COLO668 (cell line): ENCODE data around the gene NETO2.
"Not testable (repeated sequence)": the region's sequence is repeated elsewhere in the genome, so short reads cannot be mapped to it uniquely, and the experiment has no call there.

Source experiments
- DNase-seq: peaks from one replicate; lab custom pipeline; 2025; ENCODE audit not compliant: unreplicated experiment; lab: John Stamatoyannopoulos, UW

The NETO2 gene

GRCh38 chr16:47136099-47136842 is 7.5 kb downstream of the NETO2 start:
- DNase-seq: no peak

GRCh38 chr16:47134550-47134949 is 9.2 kb downstream of the NETO2 start:
- DNase-seq: no peak

GRCh38 chr16:47132308-47132707 is 11.4 kb downstream of the NETO2 start:
- DNase-seq: no peak

GRCh38 chr16:47129755-47130435 is 13.8 kb downstream of the NETO2 start:
- no peak for DNase-seq

GRCh38 chr16:47127541-47127940 is 16.2 kb downstream of the NETO2 start:
- no peak for DNase-seq

- no peak for DNase-seq
These were observed 18.0 kb downstream of the NETO2 start for GRCh38 chr16:47125757-47126156.

- DNase-seq: no peak
These were observed 30.6 kb downstream of the NETO2 start for GRCh38 chr16:47113130-47113529.

GRCh38 chr16:47110939-47111338 is 32.8 kb downstream of the NETO2 start:
- no peak for DNase-seq

GRCh38 chr16:47109361-47109760 is 34.4 kb downstream of the NETO2 start:
- no peak for DNase-seq

- not testable (repeated sequence) for DNase-seq
These were observed 40.8 kb downstream of the NETO2 start for GRCh38 chr16:47102921-47103320.

- DNase-seq: not testable (repeated sequence)
These were observed 46.6 kb downstream of the NETO2 start for GRCh38 chr16:47097154-47097553.

GRCh38 chr16:47096297-47096696 is 47.4 kb downstream of the NETO2 start:
- no peak for DNase-seq

GRCh38 chr16:47084198-47084597 is 59.5 kb downstream of the NETO2 start:
- no peak for DNase-seq

- DNase-seq: no peak
These were observed 61.5 kb downstream of the NETO2 start for GRCh38 chr16:47082099-47082865.

- no peak for DNase-seq
These were observed 62.6 kb downstream of the NETO2 start for GRCh38 chr16:47081115-47081514.

GRCh38 chr16:47079860-47080259 is 63.9 kb downstream of the NETO2 start:
- no peak for DNase-seq

- no peak for DNase-seq
These were observed 70.3 kb downstream of the NETO2 start for GRCh38 chr16:47073223-47074155.

- no peak for DNase-seq
These were observed 71.6 kb downstream of the NETO2 start for GRCh38 chr16:47072158-47072557.

- no peak for DNase-seq
These were observed 73.7 kb downstream of the NETO2 start for GRCh38 chr16:47069841-47070584.

GRCh38 chr16:47069313-47069712 is 74.4 kb downstream of the NETO2 start:
- DNase-seq: no peak
